Stimulated activated CD4-positive, alpha-beta T cell treated with anti-CD3 and anti-CD28 coated beads, Interleukin-1b, Interleukin-23, amount 100 ng/mL, for 24 hours (primary cell): Measurements from ENCODE around the gene MUC2.

ENCODE experiments used
- DNase-seq, 4 experiments: peaks; one replicate each; pipeline ENCODE4 v3.0.0-alpha.2; 2020; ENCODE audit warnings: low read depth in 4 of 4, low spot score in 1 of 4

The MUC2 gene

DNA sequence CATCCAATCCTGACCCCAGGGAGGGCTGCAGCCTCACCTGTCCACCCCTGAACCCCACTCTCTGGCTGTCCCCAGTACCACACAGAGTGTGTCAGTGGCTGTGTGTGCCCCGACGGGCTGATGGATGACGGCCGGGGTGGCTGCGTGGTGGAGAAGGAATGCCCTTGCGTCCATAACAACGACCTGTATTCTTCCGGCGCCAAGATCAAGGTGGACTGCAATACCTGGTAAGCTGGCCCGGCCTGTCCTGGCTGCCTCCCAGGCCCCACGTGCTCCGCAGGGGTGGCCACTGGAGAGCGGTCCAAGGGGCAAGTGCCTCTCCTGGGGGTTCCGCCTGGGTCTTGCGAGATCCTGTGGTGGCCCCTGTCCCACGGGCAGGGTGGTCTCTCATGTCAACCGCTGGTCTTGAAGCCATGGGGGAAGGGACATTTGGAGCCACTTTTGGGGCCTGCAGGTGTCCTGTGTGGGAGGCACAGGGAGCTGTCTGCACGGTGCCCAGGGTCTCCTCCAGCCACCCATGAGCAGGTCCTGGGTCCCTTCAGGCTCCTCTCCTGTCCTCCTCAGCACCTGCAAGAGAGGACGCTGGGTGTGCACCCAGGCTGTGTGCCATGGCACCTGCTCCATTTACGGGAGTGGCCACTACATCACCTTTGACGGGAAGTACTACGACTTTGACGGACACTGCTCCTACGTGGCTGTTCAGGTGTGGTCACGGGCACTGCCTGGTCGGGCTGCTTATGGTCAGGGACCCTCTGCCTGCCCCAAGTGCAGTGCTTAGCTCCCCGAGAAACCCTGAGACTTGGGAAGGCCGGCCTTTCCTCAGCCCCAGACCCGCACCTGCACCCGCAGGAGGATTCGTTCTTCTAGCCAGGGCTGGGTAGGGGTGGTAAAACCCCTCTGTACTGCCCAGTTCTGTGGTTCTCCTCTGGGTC, 11.8 kb downstream of the MUC2 start:
- DNase-seq: no peak

DNA sequence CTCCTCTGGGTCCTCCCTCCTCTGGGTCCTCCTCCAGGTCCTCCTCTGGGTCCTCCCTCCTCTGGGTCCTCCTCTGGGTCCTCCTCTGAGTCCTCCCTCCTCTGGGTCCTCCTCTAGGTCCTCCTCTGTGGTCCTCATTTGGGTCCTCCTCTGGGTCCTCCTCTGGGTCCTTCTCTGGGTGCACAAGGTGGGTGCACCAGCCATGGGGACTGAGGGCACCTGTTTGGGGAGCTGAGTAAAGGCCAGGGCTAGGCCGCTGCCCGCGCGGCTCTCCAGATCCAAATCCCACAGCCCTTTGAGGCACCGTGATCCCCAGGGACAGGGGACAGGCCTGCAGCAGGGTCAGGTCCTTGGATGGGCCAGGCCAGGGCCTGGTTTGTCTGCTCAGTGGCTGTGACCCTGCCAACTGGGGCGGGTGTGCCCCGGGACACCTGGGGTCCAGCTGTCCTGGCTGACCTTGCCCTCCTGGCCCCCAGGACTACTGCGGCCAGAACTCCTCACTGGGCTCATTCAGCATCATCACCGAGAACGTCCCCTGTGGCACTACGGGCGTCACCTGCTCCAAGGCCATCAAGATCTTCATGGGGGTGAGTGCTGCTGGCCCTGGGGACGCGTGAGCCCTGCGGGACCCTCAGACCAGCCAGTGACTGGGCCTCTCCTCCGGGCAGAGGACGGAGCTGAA, 12.7 kb downstream of the MUC2 start:
- DNase-seq: no peak

DNA sequence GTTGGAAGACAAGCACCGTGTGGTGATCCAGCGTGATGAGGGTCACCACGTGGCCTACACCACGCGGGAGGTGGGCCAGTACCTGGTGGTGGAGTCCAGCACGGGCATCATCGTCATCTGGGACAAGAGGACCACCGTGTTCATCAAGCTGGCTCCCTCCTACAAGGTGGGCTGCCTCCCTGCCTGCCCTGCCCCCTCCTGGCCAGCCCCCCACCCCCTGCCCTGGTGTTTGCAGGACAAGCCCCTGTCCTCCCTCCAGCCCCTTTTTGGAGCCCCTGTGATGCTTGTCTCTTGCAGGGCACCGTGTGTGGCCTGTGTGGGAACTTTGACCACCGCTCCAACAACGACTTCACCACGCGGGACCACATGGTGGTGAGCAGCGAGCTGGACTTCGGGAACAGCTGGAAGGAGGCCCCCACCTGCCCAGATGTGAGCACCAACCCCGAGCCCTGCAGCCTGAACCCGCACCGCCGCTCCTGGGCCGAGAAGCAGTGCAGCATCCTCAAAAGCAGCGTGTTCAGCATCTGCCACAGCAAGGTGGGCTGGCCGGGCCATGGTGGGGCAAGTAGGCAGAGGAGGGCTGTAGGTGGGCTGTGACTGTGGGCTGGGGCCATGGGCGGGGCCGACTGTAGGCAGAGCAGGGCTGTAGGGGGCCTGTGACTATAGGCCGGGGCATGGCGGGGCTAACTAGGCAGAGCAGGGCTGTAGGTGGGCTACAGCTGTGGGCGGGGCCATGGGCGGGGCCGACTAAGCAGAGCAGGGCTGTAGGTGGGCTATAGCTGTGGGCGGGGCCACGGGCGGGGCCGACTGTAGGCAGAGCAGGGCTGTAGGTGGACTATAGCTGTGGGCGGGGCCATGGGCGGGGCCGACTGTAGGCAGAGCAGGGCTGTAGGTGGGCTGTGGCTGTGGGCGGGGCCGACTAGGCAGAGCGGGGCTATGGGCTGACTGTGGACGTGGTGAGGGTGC, 13.6 kb downstream of the MUC2 start:
- no peak for DNase-seq

DNA sequence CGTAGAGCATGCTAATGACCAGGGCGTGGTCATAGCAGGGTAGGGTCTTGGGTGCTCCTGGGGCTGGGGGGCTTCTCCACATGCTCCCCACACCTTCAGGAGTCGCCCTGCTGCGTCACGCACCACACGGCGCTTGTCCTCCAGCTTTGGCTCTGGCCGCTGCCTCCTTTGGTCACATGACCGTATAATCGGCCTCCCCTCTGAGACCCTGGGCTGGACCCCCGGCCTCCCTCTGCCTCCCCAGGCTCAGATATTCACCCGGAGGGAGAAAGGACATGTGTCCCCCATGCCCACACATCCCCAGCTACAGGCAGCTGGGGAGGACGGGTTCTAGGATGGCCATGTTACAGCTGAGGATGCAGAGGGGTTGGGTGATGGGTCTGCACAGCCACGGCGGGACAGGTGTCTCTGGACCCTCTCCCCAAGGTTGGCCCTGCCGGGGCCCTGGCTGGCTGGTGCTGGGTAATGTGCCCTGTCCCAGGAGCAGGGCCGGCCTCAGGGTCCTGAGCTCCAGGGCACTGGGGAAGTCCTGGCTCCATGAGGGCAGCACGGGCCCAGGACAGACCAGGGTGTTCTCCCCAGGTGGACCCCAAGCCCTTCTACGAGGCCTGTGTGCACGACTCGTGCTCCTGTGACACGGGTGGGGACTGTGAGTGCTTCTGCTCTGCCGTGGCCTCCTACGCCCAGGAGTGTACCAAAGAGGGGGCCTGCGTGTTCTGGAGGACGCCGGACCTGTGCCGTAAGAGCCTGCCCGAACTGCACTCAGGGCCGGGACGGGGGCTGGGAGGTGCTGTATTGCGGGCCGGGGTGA, 14.5 kb downstream of the MUC2 start:
- no peak for DNase-seq

DNA sequence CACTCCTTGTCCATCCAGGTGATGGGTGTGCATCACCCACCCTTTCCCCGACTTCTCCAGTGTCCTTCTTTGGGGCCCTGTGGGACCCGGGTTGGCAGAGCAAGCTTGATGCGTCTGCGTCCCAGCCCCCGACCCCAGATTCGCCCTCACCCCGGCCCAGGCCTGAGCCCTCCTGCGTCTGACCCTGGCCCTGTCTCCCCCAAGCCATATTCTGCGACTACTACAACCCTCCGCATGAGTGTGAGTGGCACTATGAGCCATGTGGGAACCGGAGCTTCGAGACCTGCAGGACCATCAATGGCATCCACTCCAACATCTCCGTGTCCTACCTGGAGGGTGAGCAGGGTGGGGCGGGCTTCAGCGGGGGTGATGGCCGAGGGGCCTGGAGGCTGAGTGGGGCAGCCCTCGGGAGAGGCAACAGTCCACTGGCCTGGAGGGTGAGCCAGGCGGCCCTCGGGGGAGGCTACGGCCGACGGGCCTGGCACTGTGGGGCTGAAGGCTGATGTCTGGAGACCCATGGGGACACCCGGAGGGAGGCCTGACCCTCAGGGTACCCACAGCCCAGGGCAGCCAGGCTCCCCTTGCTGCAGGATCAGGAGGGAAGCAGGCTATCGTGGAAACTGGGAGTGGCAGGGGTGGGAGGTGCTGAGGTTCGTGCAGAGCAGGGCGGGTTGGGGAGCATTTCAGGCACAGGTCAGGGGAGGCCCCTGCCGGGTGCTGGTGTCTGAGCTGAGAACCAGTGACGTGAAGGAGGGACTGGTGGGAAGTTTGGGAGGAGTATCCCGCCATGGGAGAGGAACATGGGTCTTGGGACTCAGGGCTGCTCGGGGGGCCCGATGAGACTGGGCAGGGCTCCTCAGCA, 15.3 kb downstream of the MUC2 start:
- no peak for DNase-seq

DNA sequence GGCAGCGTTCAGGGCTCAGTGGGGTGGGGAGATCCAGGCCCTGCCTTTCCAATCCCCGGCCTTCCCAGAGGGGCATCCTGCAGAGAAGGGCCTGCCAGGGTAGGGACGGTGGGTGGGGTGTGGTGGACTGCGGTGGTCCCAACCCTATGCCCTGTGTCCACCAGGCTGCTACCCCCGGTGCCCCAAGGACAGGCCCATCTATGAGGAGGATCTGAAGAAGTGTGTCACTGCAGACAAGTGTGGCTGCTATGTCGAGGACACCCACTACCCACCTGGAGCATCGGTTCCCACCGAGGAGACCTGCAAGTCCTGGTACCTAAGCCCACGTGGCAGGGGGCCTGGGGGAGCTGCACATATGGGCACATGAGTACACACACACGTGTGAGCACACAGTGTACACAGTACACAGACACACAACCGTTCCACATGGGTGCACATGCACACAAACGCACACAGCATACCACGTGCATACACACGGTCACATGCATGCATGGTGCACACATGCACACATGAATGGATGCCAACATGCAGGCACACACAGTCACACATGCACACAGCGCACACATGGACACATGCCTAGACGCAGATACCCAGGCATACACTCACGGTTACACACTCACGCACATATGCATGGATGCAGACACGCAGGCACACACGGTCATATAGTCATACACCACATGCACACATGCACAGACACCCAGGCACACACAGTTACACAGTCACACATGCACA, 16.1 kb downstream of the MUC2 start:
- no peak for DNase-seq

DNA sequence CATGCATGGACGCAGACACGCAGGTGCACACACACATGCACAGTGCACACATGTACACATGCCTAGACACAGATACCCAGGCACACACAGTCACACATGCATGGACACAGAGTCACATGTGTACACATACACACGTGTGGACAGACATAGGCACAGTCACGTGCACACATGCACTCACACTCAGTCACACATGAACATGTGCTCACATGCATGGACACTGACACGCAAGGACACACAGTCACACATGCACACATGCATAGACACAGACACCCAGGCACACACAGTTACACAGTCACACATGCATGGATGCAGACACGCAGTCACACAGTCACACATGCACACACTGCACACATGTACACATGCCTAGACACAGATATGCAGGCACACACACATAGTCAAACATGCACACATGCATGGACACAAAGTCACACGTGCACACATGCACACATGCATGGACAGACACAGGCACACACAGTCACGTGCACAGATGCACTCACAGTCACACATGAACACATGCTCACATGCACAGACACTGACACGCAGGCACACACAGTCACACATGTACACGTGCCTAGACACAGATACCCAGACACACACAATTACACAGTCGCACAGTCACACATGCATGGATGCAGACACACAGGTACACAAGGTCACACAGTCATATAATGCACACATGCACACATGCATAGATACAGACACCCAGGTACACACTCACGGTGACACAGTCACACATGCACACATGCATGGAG, 16.8 kb downstream of the MUC2 start:
- DNase-seq: no peak

DNA sequence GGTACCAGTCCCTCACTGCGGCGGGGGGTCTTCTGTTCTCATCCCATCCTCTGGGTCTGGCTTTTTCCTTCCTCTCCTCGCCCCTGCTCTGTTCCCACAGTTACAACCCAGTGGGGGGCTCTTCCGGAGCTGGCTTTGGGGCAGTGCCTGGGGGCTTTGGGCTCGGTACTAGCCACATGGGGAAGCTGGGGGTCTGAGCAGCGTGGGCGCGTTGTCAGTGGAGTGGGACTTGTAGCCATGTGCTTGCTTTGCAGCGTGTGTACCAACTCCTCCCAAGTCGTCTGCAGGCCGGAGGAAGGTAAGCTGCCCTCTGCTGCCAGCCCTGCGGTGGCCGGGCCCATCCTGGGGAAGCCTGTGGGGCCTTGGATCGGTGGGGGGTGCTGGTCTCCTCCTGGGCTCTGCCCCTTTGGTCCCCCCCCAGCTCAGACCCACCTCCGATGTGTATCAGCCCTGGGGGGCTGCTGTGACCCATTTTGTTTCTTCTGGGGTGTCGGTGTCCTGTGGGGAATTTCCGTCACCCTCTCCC, 17.5 kb downstream of the MUC2 start:
- no peak for DNase-seq

DNA sequence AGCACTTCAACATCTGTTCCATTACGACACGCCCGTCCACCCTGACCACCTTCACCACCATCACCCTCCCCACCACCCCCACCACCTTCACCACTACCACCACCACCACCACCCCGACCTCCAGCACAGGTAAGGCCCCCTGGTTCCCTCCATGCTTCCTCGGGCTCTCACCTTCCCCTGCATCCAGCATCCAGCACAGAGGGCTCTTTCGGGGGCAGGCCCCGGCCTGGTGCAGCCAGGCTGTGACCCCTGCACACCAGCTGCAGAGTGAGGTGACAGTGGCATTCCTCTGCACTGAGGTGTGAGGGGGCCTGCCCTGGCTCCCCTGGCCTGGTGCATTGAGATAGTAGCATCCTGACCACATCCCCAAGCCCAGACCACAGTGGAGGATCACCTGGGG, 18.2 kb downstream of the MUC2 start:
- no peak for DNase-seq

DNA sequence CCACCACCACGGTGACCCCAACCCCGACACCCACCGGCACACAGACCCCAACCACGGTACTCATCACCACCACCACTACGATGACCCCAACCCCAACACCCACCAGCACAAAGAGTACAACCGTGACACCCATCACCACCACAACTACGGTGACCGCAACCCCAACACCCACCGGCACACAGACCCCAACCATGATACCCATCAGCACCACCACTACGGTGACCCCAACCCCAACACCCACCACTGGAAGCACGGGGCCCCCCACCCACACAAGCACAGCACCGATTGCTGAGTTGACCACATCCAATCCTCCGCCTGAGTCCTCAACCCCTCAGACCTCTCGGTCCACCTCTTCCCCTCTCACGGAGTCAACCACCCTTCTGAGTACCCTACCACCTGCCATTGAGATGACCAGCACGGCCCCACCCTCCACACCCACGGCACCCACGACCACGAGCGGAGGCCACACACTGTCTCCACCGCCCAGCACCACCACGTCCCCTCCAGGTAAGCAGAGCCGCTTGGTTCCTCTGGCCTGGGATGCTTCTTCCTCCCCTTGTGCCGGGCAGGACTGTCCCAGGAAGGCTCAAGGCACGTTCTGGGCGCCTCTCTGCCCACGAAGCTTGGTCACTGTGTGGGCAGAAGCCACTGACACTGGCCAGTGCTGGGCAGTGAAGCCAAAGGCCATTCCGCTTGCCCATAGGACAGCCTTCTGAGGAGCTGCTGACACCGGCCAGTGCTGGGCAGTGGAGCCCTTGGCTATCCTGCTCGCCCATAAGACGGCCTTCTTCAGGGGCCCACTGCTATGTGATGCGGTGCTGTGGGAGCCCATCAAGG, 25.1 kb downstream of the MUC2 start:
- DNase-seq: no peak

DNA sequence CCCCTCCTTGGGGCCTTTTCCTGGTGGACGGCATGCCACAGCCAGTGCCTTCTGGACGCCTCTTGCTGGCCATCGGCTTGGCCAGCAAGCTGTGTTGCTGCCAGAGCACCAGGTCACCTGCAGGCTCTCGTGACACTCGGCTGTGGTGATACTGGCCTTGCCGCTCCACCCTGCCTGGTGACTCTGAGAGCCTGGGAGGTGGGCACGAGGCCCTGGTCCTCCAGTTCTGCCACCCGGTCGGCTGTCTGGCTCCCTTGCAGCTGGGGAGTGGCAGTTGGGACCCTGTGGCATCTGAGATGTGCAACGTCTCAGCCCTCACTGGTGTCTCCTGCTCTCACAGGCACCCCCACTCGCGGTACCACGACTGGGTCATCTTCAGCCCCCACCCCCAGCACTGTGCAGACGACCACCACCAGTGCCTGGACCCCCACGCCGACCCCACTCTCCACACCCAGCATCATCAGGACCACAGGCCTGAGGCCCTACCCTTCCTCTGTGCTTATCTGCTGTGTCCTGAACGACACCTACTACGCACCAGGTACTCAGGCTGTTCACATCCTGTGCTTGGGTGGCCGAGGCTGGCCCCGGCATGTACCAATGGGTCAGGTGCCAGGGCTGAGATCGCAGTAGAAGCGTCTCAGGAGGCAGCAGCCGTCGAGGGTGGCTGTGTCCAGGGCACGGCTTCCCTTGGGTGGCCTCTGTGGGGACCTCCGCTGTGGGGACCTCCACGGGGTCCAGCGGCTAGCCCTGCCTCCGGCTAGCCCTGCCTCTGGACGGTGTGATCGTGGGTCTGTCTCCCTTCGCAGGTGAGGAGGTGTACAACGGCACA, 26.0 kb downstream of the MUC2 start:
- DNase-seq: no peak

DNA sequence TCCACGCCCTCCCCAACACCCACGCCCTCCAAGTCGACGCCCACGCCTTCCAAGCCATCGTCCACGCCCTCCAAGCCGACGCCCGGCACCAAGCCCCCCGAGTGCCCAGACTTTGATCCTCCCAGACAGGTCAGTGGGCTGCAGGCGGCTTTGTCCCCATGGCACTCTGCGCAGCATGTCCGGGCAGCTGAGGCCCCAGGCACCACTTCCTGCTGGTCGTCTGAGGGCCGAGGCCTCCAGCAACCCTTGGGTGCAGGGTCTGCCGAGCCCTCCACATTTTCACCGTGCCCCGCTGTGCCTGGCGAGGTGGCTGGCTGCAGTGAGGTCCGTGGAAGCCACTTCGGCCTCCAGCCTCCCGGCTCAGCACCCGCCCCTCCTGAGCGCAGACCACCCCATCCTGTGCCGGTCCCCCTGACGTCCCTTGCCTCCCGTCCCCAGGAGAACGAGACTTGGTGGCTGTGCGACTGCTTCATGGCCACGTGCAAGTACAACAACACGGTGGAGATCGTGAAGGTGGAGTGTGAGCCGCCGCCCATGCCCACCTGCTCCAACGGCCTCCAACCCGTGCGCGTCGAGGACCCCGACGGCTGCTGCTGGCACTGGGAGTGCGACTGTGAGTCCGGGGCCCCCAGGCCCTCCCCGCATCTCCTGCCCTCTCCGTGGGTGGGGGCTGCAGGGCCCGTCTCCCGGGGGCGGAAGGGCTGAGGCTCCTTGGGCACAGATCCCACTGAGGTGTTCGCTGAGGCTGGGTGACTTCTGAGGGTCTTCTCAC, 26.8 kb downstream of the MUC2 start:
- DNase-seq: no peak

DNA sequence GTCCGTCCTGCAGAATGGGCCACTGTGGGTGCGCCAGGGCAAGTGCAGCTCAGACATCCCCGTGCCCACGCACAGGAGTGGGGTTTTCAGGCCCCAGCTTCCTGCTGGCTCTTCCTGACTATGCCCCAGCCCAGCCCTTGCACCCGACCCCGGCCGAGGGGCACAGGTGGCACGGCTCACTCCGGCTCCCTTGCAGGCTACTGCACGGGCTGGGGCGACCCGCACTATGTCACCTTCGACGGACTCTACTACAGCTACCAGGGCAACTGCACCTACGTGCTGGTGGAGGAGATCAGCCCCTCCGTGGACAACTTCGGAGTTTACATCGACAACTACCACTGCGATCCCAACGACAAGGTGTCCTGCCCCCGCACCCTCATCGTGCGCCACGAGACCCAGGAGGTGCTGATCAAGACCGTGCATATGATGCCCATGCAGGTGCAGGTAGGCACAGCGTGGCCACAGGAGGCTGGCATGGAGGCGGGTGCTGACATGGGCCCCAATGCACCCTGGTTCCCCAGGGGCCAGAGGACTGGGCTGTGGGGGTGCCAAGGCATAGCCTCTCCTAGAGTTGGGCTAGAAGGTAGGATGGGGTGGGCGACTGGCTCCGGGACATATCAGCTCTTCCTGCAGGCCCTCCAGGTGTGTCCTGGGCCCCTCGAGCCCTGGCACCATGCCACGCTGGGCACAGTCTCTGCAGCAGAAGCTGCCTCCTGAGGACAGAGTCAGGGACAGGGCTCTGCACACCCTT, 27.7 kb downstream of the MUC2 start:
- DNase-seq: no peak

DNA sequence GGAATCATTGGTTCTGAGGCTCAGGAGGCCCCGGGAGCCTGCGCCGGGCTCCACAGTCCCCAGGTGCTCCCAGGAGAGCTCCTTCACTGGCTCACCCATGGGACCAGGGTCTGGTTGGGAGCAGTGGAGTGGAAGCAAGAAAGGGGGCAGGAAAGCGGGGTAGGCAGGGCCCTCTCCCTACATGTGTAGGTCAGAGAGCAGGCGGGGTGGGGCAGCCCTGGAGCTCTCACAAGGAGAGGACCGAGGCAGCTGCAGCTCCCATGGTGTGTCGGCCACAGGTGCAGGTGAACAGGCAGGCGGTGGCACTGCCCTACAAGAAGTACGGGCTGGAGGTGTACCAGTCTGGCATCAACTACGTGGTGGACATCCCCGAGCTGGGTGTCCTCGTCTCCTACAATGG, 28.3 kb downstream of the MUC2 start:
- DNase-seq: no peak
